ENCODE results near the gene FAAH2.
"Not testable (repeated sequence)": the region's sequence is repeated elsewhere in the genome, so short reads cannot be mapped to it uniquely, and the experiment has no call there.

The FAAH2 gene

DNA sequence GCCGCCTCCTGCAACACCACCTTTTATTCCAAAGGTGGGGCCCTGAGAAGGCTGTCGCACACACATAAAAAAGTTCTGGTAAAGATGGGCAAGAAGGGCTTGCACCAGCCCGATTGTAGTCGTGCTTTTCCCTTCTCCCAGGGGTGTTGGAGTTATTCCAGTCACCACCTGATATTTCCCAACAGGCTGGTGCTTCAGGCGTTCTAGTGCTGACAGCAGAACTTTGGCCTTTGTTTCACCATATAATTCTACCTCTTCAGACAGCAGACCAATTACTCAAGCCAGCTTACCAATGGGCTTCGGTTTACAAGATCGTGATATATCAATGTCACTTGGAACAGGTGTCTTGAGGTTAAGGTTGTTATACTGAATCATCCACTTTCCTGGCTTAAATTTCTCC lies 107.7 kb downstream of the FAAH2 start:
- not testable (repeated sequence) for DNase-seq

DNA sequence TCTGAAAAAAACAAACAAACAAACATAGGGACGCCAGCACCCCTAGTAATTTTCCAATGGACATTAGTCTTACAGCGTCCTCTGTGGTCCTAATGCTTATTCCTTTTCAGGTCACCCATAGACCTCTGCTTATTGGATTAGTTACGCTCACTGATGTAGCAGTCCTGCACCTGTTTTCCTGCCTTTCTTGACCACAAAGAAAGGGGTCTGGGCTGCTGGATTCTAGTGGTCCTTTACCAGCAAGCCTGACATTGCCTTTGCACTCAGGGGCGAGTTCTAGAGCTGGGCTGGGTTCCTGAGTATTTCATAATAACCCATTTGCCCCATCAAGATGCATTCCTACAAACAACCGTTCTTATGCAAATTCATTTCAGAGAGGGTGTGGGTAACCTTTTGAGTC lies 116.7 kb downstream of the FAAH2 start:
- DNase-seq, result not testable (repeated sequence)

DNA sequence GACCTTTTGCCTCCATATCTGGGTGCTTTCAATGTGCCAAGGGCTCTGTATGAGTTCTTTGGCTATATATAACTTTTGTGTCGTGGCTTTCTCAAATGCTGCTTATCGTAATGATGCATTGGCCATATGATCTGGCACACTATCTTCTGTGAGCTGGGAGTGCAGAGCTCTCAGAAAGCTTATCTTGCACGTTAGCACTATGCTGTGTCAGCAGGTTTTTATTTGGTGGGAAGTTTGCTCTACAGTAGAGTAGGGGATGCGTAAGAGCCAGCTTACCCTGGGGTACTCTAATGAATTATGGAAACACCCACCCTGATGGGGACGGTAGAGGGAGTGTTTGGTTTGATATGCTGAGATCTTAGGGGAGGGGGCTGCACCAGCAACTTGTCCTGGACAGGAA lies 119.6 kb downstream of the FAAH2 start:
- DNase-seq, result no peak

DNA sequence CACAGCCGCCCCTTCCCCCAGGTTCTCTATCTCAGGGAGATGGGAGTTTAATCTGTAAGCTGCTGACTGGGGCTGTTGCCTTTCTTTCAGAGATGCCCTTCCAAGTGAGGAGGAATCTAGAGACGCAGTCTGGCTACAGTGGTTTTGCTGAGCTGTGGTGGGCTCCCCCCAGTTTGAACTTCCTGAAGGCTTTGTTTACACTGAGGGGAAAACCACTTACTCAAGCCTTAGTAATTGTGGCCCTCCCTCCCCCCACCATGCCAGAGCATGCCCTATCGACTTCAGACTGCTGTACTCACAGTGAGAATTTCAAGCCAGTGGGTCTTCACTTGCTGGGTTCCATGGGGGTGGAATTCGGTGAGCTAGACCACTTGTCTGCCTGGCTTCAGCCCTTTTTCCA lies 131.3 kb downstream of the FAAH2 start:
- DNase-seq, result no peak

DNA sequence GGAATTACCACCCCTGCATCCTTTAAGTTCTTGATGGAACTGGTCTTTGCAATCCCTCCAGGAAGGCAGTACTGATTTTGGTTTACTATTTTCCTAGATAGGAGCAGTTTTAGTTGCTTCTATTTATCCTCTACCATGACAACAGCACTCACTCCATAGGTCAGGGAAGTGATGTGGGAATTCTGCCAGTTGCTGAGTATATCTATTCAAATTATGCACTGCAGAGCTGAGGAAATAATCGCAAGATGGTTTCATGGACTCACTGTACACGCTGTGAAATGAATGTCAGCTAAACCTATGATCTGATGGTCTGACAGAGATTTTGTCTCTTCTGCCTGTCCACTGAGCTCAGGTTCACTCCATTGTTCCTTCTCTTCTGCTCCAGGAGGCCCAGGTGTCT lies 135.8 kb downstream of the FAAH2 start:
- no peak for DNase-seq

DNA sequence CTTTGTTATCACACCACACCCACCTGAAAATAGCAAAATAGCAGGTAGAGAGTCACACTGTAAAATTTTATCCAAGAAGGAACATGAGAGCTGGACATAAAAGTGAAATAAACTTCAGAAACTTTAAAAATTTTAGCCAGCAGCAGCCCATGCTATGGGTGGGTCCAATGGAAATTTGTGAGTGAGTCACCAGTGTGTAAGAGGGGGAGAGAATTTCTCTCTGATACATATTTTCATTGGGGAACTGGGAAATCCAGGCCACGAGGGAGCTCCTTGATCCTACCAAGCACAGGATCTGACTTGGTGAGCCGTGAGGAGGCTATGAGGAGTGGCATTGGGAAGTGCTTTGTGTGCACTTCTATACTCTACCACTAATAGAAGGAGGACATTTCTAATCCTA lies 136.3 kb downstream of the FAAH2 start:
- DNase-seq, result no peak

DNA sequence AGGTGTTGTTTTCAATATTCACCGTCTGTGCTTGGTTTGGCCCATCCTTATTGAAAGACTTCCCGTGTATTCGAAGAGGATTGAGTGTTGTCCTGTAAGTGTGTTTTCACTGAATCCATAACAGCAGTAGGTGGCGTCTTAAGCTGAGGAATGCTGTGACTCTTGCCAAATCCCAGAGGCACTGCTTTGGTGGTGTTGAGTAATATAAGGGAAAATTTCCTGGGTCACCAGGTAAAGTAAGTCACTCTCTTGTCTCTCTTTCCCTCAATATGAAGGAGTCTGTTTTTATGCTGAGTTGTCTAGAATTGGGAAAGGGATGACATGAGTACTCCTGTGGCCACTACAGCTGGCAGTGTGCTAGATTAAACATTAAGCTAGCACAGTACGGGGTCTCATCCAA lies 158.6 kb downstream of the FAAH2 start:
- DNase-seq, result no peak

DNA sequence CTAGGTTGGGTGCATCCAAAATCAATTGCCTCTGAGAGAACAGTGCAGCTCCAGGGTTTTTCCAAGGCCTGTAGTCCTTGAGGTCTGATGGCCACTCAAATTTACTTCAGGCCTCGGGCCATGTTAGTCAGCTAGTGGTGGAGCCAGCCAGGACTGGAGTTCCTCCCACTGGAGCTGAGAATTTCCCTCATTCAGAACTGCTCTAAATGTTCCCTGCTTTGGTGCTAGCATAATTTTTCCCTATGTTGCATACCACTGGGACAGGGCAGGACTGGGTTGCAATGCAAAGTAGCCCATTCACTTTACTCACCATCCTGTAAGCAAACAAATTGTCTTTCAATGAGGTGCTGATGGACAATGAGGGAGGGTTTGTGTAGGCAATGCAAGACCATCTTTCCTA lies 159.3 kb downstream of the FAAH2 start:
- DNase-seq, result no peak

DNA sequence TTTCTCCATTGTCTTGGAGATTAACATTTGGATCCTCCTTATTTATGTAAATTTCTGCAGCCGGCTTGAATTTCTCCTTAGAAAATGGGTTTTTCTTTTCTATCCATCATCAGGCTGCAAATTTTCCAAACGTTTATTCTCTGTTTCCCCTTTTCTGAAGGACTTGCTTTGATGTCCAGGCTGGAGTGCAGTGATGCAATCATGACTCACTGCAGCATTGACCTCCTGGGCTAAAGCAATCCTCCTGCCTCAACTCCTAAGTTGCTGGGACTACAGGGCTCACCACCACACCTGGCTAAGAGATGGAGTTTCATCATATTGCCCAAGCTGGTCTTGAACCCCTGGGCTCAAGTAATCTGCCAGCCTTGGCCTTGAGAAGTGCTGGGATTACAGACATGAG lies 161.3 kb downstream of the FAAH2 start:
- no peak for DNase-seq

DNA sequence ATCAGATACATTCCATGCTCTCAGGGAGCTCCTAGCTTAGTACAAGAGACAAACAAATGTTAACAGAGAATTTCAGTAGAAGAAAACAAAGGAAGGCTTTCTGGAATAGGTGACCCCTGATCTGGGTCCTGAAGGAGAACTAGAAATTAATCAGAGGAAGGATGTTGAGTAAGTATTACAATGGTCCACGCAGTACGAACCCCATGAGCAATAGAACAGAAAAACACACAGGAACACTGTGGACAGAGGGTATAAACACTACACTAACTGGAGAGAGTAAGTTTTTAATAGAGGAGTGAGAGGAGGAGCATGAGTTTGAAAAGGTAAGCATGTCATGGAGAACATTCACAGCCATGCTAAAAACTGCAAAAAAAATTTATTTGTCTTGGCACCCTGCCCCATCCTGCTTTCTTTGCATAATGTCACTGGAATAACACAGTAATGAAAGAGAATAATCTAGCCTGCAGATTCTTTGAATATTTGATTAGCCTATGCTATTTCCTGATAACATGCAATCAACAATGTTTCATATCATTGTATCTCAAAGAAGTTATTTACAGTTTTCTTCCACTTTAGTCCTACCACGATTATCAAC lies 165.0 kb downstream of the FAAH2 start:
- DNase-seq, result no peak

DNA sequence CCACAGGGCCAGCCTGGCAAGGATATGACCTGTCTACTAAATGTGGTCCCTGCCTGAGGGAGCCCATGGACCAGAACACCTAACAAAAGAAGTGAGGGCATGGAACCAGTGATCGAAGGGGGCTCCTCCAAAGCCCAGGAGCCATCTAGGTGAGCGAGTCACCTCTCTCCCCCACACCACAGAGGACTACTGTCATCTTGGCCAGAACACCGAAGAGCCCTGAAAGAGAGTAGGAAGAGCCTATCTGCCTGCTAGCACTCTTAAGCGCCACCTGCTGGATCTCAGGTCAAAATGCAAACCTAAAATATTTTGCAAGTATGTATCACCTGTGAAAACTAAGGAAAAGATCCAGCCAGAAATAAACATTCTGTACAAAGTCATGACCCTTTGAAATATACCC lies 167.4 kb downstream of the FAAH2 start:
- DNase-seq, result no peak

DNA sequence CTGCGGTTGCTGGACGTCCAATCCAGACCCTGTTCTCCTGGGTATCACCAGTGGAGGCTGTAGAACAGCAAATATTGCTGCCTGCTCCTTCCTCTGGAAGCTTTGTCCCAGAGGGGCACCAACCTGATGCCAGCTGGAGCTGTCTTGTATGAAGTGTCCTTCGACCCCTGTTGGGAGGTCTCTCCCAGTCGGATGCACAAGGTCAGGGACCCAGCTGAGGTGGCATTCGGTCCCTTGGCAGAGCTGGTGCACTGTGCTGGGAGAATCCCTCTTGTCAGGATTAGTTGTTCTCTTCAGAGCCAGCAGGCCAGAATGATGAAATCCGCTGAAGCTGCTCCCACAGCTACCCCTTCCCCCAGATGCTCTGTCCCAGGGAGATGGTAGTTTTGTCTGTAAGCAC lies 195.0 kb downstream of the FAAH2 start:
- no peak for DNase-seq

DNA sequence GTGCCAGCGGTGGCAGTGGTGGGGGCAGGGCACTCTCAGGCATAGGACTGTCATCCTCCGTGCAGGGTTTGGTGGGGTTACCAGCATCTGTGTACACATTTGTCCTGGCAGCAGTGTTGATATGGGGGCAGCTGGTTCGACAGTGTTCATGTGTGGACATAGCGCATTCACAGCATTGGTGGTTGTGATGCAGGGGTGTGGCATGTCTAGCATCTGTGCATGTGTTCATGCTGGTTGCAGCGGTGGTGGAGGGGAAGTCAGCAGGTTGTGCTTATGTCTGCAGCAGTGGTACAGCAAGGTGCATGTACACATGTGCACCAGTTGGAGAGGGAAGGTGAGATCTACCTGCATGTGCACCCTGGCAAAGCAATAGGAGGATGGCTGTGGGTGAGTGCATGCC lies 230.0 kb downstream of the FAAH2 start:
- DNase-seq, result no peak

DNA sequence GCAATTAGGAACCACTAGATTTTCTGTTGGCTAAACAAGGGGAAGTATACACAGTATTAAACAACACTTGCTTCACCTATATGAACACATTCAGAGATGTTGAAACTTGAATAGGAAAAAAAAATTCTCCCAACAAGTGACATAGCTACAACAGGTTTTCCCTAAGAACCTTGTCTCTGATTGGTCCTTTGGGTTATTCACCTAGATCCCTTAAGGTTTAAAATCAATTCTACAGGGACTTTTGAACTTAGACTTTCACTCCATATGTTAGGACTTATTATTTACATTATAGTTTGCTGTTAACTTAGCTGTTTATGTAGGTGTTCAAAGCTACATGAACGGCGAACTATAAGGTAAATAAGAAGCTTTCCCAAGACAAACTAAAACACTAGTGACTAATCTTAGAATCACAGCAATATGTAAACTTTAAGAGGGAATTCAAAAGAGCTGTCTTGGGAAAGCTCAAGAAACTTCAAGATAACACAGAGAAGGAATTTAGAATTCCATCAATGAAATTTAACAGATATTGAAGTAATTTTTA lies 233.1 kb downstream of the FAAH2 start:
- DNase-seq, result no peak

DNA sequence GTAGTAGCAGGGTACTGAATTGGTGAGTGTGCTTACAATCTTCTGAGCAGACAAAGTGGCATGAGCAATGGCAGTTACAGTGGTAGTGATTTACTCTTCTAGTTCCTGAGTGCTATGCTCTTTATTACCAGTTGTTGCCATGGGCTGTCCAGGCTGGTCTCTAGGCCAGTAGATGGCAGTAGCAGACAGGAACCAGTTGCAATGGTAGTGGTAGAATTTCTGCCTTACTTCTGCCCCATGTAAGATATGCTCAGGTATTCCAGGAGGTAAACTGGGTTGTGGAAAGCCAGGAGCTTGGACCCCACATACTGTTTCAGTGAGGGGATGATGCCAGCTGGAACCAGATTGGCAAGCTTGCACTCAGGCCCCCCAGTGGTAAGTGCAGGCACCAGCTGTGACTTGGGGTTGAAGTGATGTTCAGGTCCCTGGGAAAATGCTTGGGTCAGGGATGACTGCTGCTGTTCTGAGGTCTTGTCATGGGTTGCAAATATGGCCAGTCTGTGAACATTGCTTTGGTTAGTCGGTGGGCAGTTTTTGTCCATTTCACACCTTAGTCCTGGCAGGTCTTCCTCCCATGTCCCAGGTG lies 242.3 kb downstream of the FAAH2 start:
- no peak for DNase-seq

Data from amniotic stem cell (primary cell).